Natural killer cell treated with Interleukin-12 subunit alpha and Interleukin-12 subunit beta and Interleukin-15 and Interleukin-18, amount 100 ng/mL, for 72 hours (primary cell): ENCODE measurements around the gene SLC7A6OS. TPM values are rescaled to one million over a fixed set of nuclear protein-coding genes. Genes with fewer than 3 reads are reported as not detected.

Source experiments
- ATAC-seq, 2 donors: fragments of 150-1000 bp; cut with Tn5 transposase in 1 of 2; sonication (Bioruptor Pico), chemical (Tn5 transposase) in 1 of 2; 2 replicates each; pipeline ENCODE4 v1.10.0; 2021
- DNase-seq: peaks from one replicate; pipeline ENCODE4 v3.0.0; 2022; ENCODE audit warnings: low spot score
- H3K27ac Mint-ChIP-seq, 2 donors: 1 replicate in 1 of 2; 2 replicates in 1 of 2; pipeline ENCODE4 v1.8.0; 2022; ENCODE audit warnings: mixed read lengths in 2 of 2, mild to moderate bottlenecking in 1 of 2, moderate library complexity in 1 of 2
- H3K27me3 Mint-ChIP-seq, 2 donors: 1 replicate in 1 of 2; 2 replicates in 1 of 2; pipeline ENCODE4 v1.8.0; 2022; ENCODE audit warnings: mixed read lengths in 2 of 2
- H3K36me3 Mint-ChIP-seq: one replicate; pipeline ENCODE4 v1.8.0; 2022; ENCODE audit warnings: mixed read lengths
- H3K4me1 Mint-ChIP-seq, 2 donors: 1 replicate in 1 of 2; 2 replicates in 1 of 2; pipeline ENCODE4 v1.8.0; 2022; ENCODE audit warnings: low read depth in 2 of 2, mixed read lengths in 2 of 2, mild to moderate bottlenecking in 1 of 2
- H3K4me3 Mint-ChIP-seq: one replicate; pipeline ENCODE4 v1.8.0; 2022; ENCODE audit warnings: mixed read lengths
- H3K9me3 Mint-ChIP-seq: 2 replicates; pipeline ENCODE4 v1.8.0; 2022; ENCODE audit warnings: mixed read lengths
- total RNA-seq, 2 donors: library from RNA; stranded (reverse); gene quantifications; one replicate each; pipeline ENCODE4 v1.2.3, GENCODE V29; 2022

The SLC7A6OS gene
- total RNA-seq, 2 donors from 2014 or later = 25.8 to 27.9 TPM

DNA sequence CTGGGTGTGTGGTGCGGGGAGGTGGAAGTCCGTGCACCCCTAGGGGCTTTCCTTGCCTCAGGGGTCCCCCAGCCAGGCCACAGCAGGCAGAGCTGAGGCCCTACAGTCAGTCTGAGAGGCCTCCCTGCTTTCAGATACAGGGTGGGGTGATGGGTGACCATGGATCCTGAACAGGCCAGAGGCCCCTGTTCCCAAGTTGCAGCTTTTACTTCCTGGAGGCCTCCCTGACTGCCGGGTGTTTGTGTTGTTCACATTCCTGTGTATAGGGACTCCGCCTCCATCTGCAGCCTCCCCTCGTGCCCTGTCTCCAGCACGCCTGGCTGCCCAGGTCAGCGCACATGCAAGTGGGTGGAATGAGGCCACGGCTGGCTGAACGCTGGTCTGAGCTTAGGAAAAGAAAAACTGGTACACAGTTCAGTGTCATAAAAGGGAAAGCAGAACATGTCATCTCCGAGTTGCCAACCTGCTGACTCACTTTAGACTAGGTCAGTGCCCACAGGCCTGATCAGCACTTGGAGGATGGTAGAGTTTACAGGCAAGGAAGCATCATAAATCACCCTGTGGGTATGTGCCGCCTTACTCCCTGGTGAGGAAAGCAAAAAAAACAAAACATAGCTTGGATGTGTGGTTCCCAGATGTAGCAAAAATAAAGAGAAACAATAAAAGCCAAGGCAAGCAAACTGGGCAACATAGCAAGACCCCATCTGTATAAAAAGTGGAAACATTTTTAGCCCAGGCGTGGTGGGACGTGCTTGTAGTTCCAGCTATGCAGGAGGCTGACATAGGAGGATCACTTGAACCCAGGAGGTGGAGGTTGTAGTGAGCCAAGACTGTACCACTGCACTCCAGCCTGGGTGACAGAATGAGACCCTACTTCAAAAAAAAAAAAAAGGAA lies 52.6 kb downstream of the SLC7A6OS start:
- Mint-ChIP-seq H3K4me3 (no peak overlapping the region), H3K9me3 (no peaks in the 10 kb centered on the region), H3K36me3 (no peaks in the 10 kb centered on the region), H3K27me3 (no peaks in the 10 kb centered on the region), H3K27ac (no peak overlapping the region), H3K4me1 (peaks cover 2 to 6% of the 10 kb centered on the region in 2 donors)
- ATAC-seq (no peak), DNase-seq (no peak)

DNA sequence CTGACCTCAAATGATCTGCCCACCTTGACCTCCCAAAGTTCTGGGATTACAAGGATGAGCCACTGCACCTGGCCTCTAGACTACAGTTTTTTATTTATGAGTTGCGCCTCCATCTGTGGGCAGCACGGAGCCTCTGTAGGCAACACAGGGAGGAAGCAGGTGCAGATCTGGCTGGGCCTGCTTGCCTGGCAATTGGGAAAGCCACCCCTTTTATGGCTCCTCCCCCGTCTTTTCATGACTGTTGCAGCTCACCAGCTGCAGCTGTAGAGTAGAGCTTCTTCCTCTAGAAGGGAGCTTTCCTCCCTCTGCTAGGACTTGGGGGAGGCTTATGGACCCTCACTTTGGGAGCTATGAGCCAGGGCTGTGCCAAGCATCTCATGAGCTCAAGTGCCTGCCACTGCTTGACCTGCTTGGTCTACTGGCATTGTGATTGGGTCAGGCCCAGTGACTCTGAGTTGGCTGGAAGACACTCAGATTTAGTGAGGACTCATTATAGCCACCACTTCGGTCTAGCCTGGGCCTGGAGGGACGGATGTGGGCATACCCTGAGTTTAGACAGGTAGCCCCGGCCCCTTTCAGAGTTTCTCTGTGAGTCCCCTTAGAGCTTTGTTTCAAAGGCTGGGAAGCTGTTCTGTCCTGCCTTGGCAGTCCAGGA lies 53.4 kb downstream of the SLC7A6OS start:
- Mint-ChIP-seq H3K27me3 (no peaks in the 10 kb centered on the region), H3K9me3 (no peaks in the 10 kb centered on the region), H3K4me3 (no peak overlapping the region), H3K27ac (peak overlapping the region in 1 of 2 donors; percentile 45), H3K4me1 (peaks cover 0 to 4% of the 10 kb centered on the region in 2 donors), H3K36me3 (no peaks in the 10 kb centered on the region)
- no peak for DNase-seq
- ATAC-seq = no peak

DNA sequence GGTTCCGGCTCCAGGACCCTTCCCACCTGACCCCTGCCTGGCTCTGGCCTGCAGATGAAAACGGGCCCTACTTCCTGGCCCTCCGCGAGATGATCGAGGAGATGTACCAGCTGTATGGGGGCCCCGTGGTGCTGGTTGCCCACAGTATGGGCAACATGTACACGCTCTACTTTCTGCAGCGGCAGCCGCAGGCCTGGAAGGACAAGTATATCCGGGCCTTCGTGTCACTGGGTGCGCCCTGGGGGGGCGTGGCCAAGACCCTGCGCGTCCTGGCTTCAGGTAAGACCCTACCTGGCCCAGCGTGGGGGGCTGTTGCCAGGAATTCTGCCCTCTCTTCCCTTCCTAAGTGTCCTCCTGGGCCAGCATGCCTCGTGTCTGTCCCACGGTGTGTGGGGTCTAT lies 55.0 kb downstream of the SLC7A6OS start:
- no peaks in the 10 kb centered on the region for H3K9me3 Mint-ChIP-seq
- no peak overlapping the region for H3K4me3 Mint-ChIP-seq
- DNase-seq = no peak

DNA sequence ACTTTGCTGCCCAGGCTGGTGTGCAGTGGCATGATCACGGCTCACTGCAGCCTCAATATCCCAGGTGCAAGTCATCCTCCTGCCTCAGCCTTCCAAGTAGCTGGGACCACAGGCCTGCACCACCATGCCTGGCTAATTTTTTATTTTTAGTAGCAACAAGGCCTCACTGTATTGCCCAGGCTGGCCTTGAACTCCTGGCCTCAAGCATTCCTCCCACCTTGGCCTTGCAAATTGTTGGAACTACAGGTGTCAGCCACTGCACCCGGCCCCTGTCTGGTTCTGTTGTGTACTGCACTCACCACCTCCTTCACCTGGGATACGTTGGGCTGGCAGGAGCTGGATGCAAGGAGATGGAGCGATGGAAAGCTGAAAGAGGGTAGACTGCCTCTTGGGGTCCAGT lies 57.0 kb downstream of the SLC7A6OS start:
- DNase-seq (no peak), ATAC-seq (no peak)
- H3K9me3 Mint-ChIP-seq = no peaks in the 10 kb centered on the region
- H3K36me3 Mint-ChIP-seq = no peaks in the 10 kb centered on the region
- no peak overlapping the region for H3K4me3 Mint-ChIP-seq
- peaks cover 0 to 4% of the 10 kb centered on the region in 2 donors for H3K4me1 Mint-ChIP-seq
- no peak overlapping the region for H3K27ac Mint-ChIP-seq
- no peaks in the 10 kb centered on the region for H3K27me3 Mint-ChIP-seq

More for the DNA sequence above, 55.0 kb downstream of the SLC7A6OS start:
- H3K4me1 Mint-ChIP-seq = peaks cover 0 to 4% of the 10 kb centered on the region in 2 donors
- no peaks in the 10 kb centered on the region for H3K27me3 Mint-ChIP-seq
- no peak overlapping the region for H3K27ac Mint-ChIP-seq
- H3K36me3 Mint-ChIP-seq = no peaks in the 10 kb centered on the region
- ATAC-seq = no peak

DNA sequence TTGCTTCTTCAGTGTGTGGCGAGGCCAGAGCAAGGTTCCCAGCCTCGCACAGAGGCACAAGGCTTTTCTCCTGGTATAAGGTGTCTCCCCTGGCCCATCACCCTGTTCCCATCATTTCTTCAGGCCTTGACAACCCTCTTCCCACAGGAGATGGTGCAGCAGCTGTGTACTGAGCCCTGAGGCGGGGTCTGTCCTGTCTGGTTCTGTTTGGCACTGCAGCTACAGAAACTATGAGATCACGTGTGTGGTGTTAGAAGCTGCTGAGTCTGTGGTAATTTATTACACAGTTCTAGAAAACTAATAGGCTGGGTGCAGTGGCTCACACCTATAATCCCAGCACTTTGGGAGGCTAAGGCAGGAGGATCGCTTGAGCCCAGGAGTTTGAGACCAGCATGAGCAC lies 58.4 kb downstream of the SLC7A6OS start:
- no peak for ATAC-seq
- Mint-ChIP-seq H3K9me3 (no peaks in the 10 kb centered on the region), H3K4me3 (no peak overlapping the region), H3K36me3 (no peaks in the 10 kb centered on the region), H3K27ac (no peak overlapping the region), H3K4me1 (peaks cover 0 to 6% of the 10 kb centered on the region in 2 donors), H3K27me3 (no peaks in the 10 kb centered on the region)
- no peak for DNase-seq

DNA sequence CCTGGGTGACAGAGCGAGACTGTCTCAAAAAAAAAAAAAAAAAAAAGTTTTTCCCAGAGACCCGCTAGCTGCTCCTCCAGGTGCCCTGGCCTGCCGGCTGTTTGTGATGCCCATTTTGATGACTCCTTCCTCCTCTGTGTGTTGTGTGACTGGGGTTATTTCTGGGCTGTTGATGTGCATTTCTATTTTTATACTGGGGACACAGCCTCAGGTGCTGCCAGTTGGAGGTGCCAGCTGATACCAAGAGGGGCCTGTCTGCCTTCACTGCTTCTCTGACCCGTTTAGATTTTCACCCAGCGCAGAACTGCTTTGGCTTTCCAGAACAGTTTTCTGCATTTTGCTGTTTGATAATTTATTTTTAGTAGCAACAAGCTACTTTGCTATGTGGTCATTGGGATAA lies 58.9 kb downstream of the SLC7A6OS start:
- Mint-ChIP-seq H3K36me3 (no peaks in the 10 kb centered on the region), H3K4me3 (no peak overlapping the region), H3K27ac (no peak overlapping the region), H3K4me1 (peaks cover 0 to 6% of the 10 kb centered on the region in 2 donors), H3K9me3 (no peaks in the 10 kb centered on the region), H3K27me3 (no peaks in the 10 kb centered on the region)
- ATAC-seq = no peak
- DNase-seq = no peak

DNA sequence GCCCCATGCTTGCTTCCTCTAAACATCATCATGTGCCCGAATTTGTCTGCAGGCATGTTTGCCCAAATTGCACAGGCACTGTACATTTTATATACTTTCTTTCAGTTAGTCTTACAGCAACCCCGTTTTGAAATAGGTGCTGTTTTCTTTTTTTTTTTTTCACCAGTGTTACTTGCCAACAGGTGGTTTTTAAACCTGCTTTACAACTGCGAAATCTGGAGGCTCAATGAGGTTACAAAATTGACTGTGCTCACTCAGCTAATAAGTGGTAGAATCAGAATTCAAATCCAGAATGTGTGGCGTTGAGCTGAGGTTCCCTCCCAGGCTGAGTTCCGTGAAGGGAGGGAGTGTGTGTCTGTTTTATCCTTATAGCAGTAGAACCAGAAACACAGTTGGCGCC lies 59.8 kb downstream of the SLC7A6OS start:
- Mint-ChIP-seq H3K9me3 (no peaks in the 10 kb centered on the region), H3K4me3 (no peak overlapping the region), H3K36me3 (no peaks in the 10 kb centered on the region), H3K27me3 (no peaks in the 10 kb centered on the region), H3K27ac (no peak overlapping the region), H3K4me1 (peaks cover 6 to 12% of the 10 kb centered on the region in 2 donors)
- no peak for ATAC-seq
- DNase-seq = no peak

DNA sequence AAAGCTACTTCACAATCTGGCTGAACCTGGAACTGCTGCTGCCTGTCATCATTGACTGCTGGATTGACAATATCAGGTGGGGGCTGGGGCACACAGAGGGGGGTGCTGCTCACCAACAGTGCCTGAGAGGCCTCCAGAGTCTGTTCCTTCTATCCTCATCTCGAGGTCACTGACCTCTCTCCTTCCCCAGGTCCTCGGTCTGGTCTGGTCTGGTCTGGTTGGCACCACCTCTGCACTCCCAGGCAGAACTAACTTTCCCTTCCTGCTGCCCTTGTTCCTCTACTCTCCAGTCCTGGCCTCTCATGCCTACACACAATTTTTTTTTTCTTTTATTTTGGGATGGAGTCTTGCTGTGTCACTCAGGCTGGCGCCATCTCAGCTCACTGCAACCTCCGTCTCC lies 61.4 kb downstream of the SLC7A6OS start:
- Mint-ChIP-seq H3K27me3 (no peaks in the 10 kb centered on the region), H3K9me3 (no peaks in the 10 kb centered on the region), H3K4me3 (no peak overlapping the region), H3K27ac (peak overlapping the region in 1 of 2 donors; percentile 39), H3K36me3 (no peaks in the 10 kb centered on the region), H3K4me1 (peaks cover 15 to 22% of the 10 kb centered on the region in 2 donors)
- DNase-seq (no peak), ATAC-seq (no peak)

Other genes starting within 250 kb of the SLC7A6OS start
- 100 to 1,000 TPM in 1 of 2 donors, 10 to 100 TPM in 1; 91.9 to 131 TPM for gene NFATC3, start 225.6 kb downstream of the SLC7A6OS start, total RNA-seq
- gene ESRP2, start 74.8 kb downstream of the SLC7A6OS start, total RNA-seq = under 1 TPM in 1 of 2 donors, not detected in 1; 0.12 TPM
- 10 to 100 TPM; 11.6 to 11.8 TPM for gene PLA2G15, start 65.6 kb downstream of the SLC7A6OS start, total RNA-seq
- 100 to 1,000 TPM in 1 of 2 donors, 10 to 100 TPM in 1; 56.2 to 111 TPM for gene SLC7A6, start 46.4 kb downstream of the SLC7A6OS start, total RNA-seq
- 10 to 100 TPM; 45.7 to 90.9 TPM for gene PRMT7, start 73 bp upstream of the SLC7A6OS start, total RNA-seq
- gene SMPD3, start 137.6 kb upstream of the SLC7A6OS start, total RNA-seq = 1 to 10 TPM in 1 of 2 donors, under 1 TPM in 1; 0.26 to 1.9 TPM
- 10 to 100 TPM; 21.5 to 29.8 TPM for gene ZFP90, start 228.3 kb upstream of the SLC7A6OS start, total RNA-seq